Activated naive CD4-positive, alpha-beta T cell treated with anti-CD3 and anti-CD28 coated beads, Interleukin-2, amount 50 U/mL, for 72 hours (primary cell): Measurements from ENCODE around the gene TNS3. TPM values are rescaled to one million over a fixed set of nuclear protein-coding genes. Genes with fewer than 3 reads are reported as not detected.

Experiments
- ATAC-seq, 2 donors: fragments of 150-1000 bp; cut with Tn5 transposase; 2 replicates each; pipeline ENCODE4 v1.10.0; 2021; ENCODE audit warnings: mild to moderate bottlenecking in 2 of 2, moderate library complexity in 2 of 2
- DNase-seq, 2 donors: peaks; one replicate each; pipeline ENCODE4 v3.0.0; 2021 to 2022; ENCODE audit warnings: low spot score in 2 of 2
- H3K27ac Mint-ChIP-seq, 2 donors: one replicate each; pipeline ENCODE4 v1.8.0; 2022; ENCODE audit warnings: mild to moderate bottlenecking in 2 of 2, mixed read lengths in 2 of 2
- H3K36me3 Mint-ChIP-seq, 2 donors: one replicate each; pipeline ENCODE4 v1.8.0; 2022; ENCODE audit warnings: mixed read lengths in 2 of 2
- H3K9me3 Mint-ChIP-seq, 2 donors: one replicate each; pipeline ENCODE4 v1.8.0; 2022; ENCODE audit warnings: mixed read lengths in 2 of 2
- total RNA-seq, 2 donors: library from RNA; stranded (reverse); gene quantifications; one replicate each; pipeline ENCODE4 v1.2.3, GENCODE V29; 2022

The TNS3 gene
- total RNA-seq, 2 donors from 2014 or later = 0.23 to 1.7 TPM

- Mint-ChIP-seq H3K9me3 (peaks cover 8 to 9% of the 10 kb centered on the region in 2 donors), H3K27ac (no peak overlapping the region), H3K36me3 (peaks cover 5 to 12% of the 10 kb centered on the region in 2 donors)
- ATAC-seq = no peak
- DNase-seq = no peak
Observed at GRCh38 chr7:47304727-47305719, 276.9 kb downstream of the TNS3 start.

- no peak for DNase-seq
- Mint-ChIP-seq H3K27ac (no peak overlapping the region), H3K9me3 (peaks cover 6 to 7% of the 10 kb centered on the region in 2 donors), H3K36me3 (peaks cover 3 to 5% of the 10 kb centered on the region in 2 donors)
- ATAC-seq = no peak
Observed at GRCh38 chr7:47303695-47304453, 278.0 kb downstream of the TNS3 start.

GRCh38 chr7:47303014-47303694 is 278.8 kb downstream of the TNS3 start:
- DNase-seq = no peak
- no peak for ATAC-seq
- H3K36me3 Mint-ChIP-seq = no peaks in the 10 kb centered on the region

GRCh38 chr7:47302560-47302959 is 279.4 kb downstream of the TNS3 start:
- ATAC-seq (no peak), DNase-seq (no peak)
- H3K36me3 Mint-ChIP-seq = no peaks in the 10 kb centered on the region
- H3K9me3 Mint-ChIP-seq = no peaks in the 10 kb centered on the region
- no peak overlapping the region for H3K27ac Mint-ChIP-seq

More at GRCh38 chr7:47303014-47303694, 278.8 kb downstream of the TNS3 start:
- Mint-ChIP-seq H3K9me3 (peaks cover 0 to under 1% of the 10 kb centered on the region in 2 donors), H3K27ac (no peak overlapping the region)

GRCh38 chr7:47301657-47302295 is 280.1 kb downstream of the TNS3 start:
- Mint-ChIP-seq H3K27ac (no peak overlapping the region), H3K9me3 (no peaks in the 10 kb centered on the region), H3K36me3 (no peaks in the 10 kb centered on the region)
- ATAC-seq (no peak), DNase-seq (no peak)

GRCh38 chr7:47301105-47301477 is 280.8 kb downstream of the TNS3 start:
- no peaks in the 10 kb centered on the region for H3K36me3 Mint-ChIP-seq

GRCh38 chr7:47300472-47301104 is 281.3 kb downstream of the TNS3 start:
- Mint-ChIP-seq H3K27ac (no peak overlapping the region), H3K36me3 (no peaks in the 10 kb centered on the region), H3K9me3 (no peaks in the 10 kb centered on the region)
- DNase-seq (no peak), ATAC-seq (no peak)

More at GRCh38 chr7:47301105-47301477, 280.8 kb downstream of the TNS3 start:
- DNase-seq (no peak), ATAC-seq (no peak)
- no peak overlapping the region for H3K27ac Mint-ChIP-seq
- no peaks in the 10 kb centered on the region for H3K9me3 Mint-ChIP-seq

GRCh38 chr7:47299496-47299895 is 282.4 kb downstream of the TNS3 start:
- ATAC-seq = no peak
- H3K9me3 Mint-ChIP-seq = no peaks in the 10 kb centered on the region
- no peak overlapping the region for H3K27ac Mint-ChIP-seq
- no peaks in the 10 kb centered on the region for H3K36me3 Mint-ChIP-seq
- DNase-seq = no peak

GRCh38 chr7:47298636-47299035 is 283.3 kb downstream of the TNS3 start:
- no peak for ATAC-seq
- no peaks in the 10 kb centered on the region for H3K36me3 Mint-ChIP-seq

GRCh38 chr7:47297120-47297519 is 284.8 kb downstream of the TNS3 start:
- Mint-ChIP-seq H3K36me3 (no peaks in the 10 kb centered on the region), H3K9me3 (no peaks in the 10 kb centered on the region), H3K27ac (no peak overlapping the region)
- ATAC-seq = no peak
- DNase-seq = no peak

More at GRCh38 chr7:47298636-47299035, 283.3 kb downstream of the TNS3 start:
- no peak for DNase-seq
- Mint-ChIP-seq H3K27ac (no peak overlapping the region), H3K9me3 (no peaks in the 10 kb centered on the region)

GRCh38 chr7:47295606-47296005 is 286.3 kb downstream of the TNS3 start:
- DNase-seq (no peak), ATAC-seq (no peak)
- no peaks in the 10 kb centered on the region for H3K36me3 Mint-ChIP-seq
- H3K9me3 Mint-ChIP-seq = no peaks in the 10 kb centered on the region
- no peak overlapping the region for H3K27ac Mint-ChIP-seq

GRCh38 chr7:47294556-47295222 is 287.2 kb downstream of the TNS3 start:
- H3K9me3 Mint-ChIP-seq = no peaks in the 10 kb centered on the region
- no peaks in the 10 kb centered on the region for H3K36me3 Mint-ChIP-seq

GRCh38 chr7:47293884-47294555 is 287.9 kb downstream of the TNS3 start:
- no peaks in the 10 kb centered on the region for H3K9me3 Mint-ChIP-seq
- no peak overlapping the region for H3K27ac Mint-ChIP-seq
- H3K36me3 Mint-ChIP-seq = no peaks in the 10 kb centered on the region
- ATAC-seq (no peak), DNase-seq (no peak)

More at GRCh38 chr7:47294556-47295222, 287.2 kb downstream of the TNS3 start:
- no peak for ATAC-seq
- H3K27ac Mint-ChIP-seq = no peak overlapping the region
- no peak for DNase-seq

GRCh38 chr7:47292832-47293309 is 289.0 kb downstream of the TNS3 start:
- ATAC-seq (no peak), DNase-seq (no peak)
- no peak overlapping the region for H3K27ac Mint-ChIP-seq
- H3K36me3 Mint-ChIP-seq = no peaks in the 10 kb centered on the region
- no peaks in the 10 kb centered on the region for H3K9me3 Mint-ChIP-seq
